ENCODE results near the gene KRTAP9-9.
"Not testable (repeated sequence)": the region's sequence is repeated elsewhere in the genome, so short reads cannot be mapped to it uniquely, and the experiment has no call there.

The KRTAP9-9 gene

DNA sequence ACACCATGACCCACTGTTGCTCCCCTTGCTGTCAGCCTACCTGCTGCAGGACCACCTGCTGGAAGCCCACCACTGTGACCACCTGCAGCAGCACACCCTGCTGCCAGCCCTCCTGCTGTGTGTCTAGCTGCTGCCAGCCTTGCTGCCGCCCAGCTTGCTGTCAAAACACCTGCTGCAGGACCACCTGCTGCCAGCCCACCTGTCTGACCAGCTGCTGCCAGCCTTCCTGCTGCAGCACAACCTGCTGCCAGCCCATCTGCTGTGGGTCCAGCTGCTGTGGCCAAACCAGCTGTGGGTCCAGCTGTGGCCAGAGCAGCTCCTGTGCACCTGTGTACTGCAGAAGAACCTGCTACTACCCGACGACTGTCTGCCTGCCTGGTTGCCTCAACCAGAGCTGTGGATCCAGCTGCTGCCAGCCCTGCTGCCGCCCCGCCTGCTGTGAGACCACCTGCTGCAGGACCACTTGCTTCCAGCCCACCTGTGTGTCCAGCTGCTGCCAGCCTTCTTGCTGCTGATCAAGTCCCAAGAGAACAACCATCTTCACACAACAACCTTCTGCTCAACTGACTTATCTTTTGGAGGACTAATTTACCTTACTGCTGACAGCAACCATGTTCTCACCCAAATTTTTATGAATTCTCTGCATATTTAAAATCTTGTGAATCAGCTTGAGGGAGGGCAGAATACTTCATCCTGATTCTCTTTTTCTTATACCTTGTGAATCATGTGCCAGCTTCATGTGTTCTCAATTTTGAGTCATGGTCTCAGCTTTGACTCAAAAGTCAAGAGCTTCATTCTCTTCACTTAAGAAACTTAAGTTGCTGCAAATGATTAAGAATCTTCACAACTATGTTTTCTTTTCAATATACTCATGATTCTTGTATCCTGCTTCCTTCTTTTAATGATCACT, at the start of gene KRTAP9-9:
TSS of gene KRTAP9-9 (plus strand) at position 4 of the 910 bp plus-strand sequence.
- DNase-seq (ENCODE audit: low read depth in 2 of 2), result not testable (repeated sequence)

- no peak for DNase-seq (ENCODE audit: low read depth in 2 of 2)
These were observed 43.2 kb upstream of the KRTAP9-9 start for GRCh38 chr17:41211845-41212466.

GRCh38 chr17:41212524-41213169, 42.5 kb upstream of the KRTAP9-9 start:
- no peak for DNase-seq (ENCODE audit: low read depth in 2 of 2)

GRCh38 chr17:41215681-41216080, 39.5 kb upstream of the KRTAP9-9 start:
- DNase-seq (ENCODE audit: low read depth in 2 of 2), result no peak

- no peak for DNase-seq (ENCODE audit: low read depth in 2 of 2)
These were observed 31.4 kb upstream of the KRTAP9-9 start for GRCh38 chr17:41223821-41224220.

DNA sequence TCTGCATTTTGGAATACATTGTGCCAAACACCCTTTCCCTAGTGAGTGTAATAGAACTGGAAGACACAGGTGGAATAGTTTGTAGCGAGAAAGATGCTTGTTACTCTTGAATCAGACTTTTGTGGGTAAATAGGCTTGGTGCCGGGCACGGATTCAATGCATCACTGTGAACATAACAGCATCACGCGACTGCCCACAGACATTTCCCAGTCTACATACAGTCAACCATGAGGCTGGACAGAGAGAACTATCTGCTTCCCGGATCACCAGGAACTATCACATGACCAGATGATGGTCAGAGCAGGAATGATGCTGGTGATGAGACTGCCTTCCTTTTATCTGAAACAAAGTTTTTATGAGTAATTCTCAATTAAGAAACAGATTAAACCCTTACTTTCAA, 29.1 kb upstream of the KRTAP9-9 start:
- DNase-seq (ENCODE audit: low read depth in 2 of 2), result no peak

DNA sequence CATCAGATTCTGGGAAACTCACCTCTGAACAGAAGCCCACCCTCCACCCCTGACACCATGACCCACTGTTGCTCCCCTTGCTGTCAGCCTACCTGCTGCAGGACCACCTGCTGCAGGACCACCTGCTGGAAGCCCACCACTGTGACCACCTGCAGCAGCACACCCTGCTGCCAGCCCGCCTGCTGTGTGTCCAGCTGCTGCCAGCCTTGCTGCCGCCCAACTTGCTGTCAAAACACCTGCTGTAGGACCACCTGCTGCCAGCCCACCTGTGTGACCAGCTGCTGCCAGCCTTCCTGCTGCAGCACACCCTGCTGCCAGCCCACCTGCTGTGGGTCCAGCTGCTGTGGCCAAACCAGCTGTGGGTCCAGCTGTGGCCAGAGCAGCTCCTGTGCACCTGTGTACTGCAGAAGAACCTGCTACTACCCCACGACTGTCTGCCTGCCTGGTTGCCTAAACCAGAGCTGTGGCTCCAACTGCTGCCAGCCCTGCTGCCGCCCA, 28.5 kb upstream of the KRTAP9-9 start, which contains the start of gene KRTAP9-2:
TSS of gene KRTAP9-2 (plus strand) at position 51 of the 498 bp plus-strand sequence. CDS start at position 58, 7 bp downstream.
- not testable (repeated sequence) for DNase-seq (ENCODE audit: low read depth in 2 of 2)

DNA sequence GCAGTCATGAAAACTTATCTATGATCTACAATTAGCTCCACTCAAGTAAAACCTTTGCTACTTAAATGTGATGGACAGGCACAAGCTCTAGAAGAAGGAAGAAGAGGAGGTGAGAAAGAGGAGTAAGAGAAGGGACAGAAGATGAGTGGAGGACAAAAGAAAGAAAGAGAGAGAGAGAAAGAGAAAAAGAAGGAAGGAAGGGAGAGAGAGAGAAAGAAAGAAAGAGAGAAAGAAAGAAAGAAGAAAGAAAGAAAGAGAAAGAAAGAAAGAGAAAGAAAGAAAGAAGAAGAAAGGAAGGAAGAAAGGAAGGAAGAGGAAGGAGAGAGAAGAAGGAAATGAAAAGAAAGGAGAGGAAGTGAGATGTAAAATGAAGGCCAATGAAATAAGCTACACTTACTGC, 25.1 kb upstream of the KRTAP9-9 start:
- DNase-seq (ENCODE audit: low read depth in 2 of 2), result no peak

DNA sequence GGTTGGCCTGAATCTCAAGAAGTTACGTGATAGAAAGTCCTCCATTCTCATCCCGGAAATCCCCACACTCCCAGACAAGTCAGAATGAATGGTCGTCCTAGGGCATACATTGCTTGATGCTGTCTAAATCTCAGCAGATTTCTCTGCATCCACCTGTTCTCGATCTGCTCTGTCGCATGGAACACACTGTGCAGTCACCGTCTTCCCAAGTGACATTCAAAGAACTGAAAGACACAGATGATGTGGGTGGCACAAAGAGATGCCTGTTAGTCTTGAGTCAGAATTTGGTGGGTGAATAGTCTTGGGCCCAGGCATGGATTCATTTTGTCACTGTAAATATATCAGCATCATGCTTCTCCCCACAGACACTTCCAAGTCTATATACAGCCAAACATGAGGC, 23.5 kb upstream of the KRTAP9-9 start:
- DNase-seq (ENCODE audit: low read depth in 2 of 2), result no peak

- DNase-seq (ENCODE audit: low read depth in 2 of 2), result not testable (repeated sequence)
These were observed 22.6 kb upstream of the KRTAP9-9 start, which contains the start of gene KRTAP9-3 for GRCh38 chr17:41232399-41233105. TSS of gene KRTAP9-3 (plus strand) at chr17:41232449. CDS start at chr17:41232502, 53 bp downstream.

DNA sequence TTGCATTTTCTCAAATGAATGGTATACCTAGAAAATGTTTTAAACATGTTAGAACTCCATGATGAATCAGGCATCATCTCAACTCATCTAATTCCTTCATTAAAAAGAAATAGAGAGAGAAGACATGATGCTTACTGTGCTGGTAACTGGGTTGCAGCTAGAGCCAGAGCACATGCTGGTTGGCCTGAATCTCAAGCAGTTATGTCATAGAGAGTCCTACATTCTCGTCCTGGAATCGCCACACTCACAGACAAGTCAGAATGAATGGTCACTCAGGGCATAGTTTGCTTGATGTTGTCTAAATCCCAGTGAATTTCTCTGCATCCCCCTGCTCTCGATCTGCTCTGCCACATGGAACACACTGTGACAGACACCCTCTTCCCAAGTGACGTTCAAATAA, 18.1 kb upstream of the KRTAP9-9 start:
- DNase-seq (ENCODE audit: low read depth in 2 of 2), result not testable (repeated sequence)

DNA sequence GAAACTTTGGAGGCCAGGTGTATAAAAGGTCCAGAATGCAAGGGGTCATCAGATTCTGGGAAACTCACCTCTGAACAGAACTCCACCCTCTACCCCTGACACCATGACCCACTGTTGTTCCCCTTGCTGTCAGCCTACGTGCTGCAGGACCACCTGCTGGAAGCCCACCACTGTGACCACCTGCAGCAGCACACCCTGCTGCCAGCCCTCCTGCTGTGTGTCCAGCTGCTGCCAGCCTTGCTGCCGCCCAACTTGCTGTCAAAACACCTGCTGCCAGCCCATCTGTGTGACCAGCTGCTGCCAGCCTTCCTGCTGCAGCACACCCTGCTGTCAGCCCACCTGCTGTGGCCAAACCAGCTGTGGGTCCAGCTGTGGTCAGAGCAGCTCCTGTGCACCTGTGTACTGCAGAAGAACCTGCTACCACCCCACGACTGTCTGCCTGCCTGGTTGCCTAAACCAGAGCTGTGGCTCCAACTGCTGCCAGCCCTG, 17.2 kb upstream of the KRTAP9-9 start, which contains the start of gene KRTAP9-8:
TSS of gene KRTAP9-8 (plus strand) at position 51 of the 489 bp plus-strand sequence. CDS start at position 104, 53 bp downstream.
- DNase-seq (ENCODE audit: low read depth in 2 of 2), result not testable (repeated sequence)

GRCh38 chr17:41246995-41247787, 8.0 kb upstream of the KRTAP9-9 start:
- not testable (repeated sequence) for DNase-seq (ENCODE audit: low read depth in 2 of 2)

DNA sequence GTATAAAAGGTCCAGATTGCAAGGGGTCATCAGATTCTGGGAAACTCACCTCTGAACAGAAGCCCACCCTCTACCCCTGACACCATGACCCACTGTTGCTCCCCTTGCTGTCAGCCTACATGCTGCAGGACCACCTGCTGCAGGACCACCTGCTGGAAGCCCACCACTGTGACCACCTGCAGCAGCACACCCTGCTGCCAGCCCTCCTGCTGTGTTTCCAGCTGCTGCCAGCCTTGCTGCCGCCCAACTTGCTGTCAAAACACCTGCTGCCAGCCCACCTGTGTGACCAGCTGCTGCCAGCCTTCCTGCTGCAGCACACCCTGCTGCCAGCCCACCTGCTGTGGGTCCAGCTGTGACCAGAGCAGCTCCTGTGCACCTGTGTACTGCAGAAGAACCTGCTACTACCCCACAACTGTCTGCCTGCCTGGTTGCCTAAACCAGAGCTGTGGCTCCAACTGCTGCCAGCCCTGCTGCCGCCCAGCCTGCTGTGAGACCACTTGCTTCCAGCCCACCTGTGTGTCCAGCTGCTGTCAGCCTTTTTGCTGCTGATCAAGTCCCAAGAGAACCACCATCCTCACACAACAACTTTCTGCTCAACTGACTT, 5.4 kb upstream of the KRTAP9-9 start, which contains the start of gene KRTAP9-4:
TSS of gene KRTAP9-4 (plus strand) at position 51 of the 604 bp plus-strand sequence. CDS start at position 85, 34 bp downstream.
- DNase-seq (ENCODE audit: low read depth in 2 of 2), result not testable (repeated sequence)

DNA sequence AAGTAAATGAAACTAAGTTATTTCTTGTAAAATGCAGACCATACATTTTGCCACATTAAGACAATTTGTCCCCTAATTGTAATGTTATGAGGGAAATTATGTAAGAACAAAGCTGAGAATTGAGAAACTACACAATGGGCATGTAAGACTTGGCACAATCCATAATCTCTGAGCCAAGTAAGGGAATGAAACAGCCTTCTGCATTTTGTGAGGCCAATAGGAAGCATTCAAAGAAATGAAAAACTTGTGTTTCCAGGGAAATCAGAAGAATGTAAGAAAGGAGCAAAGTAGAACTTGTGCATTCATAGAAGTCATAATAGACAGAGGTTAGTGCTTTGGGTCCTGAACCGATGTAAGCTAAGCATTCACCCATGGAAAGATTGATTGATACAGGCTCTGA, 3.9 kb upstream of the KRTAP9-9 start:
- DNase-seq (ENCODE audit: low read depth in 2 of 2), result no peak

DNA sequence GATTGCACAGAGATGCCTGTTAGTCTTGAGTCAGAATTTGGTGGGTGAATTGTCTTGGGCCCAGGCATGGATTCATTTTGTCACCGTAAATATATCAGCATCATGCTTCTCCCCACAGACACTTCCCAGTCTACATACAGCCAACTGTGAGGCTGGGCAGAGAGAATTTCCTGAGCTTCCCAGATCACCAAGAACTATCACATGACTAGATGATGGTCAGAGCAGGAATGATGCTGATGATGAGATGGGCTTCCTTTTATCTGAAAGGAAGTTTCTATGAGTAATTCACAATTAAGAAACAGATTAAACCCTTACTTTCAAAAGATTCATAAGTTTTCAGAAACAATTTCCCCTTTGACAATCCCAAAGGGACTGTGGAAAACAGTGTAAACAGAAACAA, 323 bp upstream of the KRTAP9-9 start:
- no peak for DNase-seq (ENCODE audit: low read depth in 2 of 2)

- DNase-seq (ENCODE audit: low read depth in 2 of 2), result no peak
These were observed 1.1 kb downstream of the KRTAP9-9 start for GRCh38 chr17:41256291-41256685.

DNA sequence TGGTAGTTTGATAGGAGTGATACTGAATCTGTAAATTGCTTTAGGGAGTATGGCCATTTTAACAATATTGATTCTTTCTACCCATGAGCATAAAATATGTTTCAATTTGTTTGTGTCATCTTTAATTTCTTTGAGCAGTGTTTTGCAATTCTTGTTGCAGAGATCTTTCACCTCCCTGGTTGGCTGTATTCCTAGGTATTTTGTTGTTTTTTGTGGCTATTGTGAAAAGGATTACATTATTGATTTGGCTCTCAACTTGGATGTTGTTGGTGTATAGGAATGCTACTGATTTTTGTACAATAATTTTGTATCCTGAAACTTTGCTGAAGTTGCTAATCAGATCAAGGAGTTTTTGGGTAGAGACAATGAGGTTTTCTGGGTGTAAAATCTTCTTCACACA, 3.2 kb downstream of the KRTAP9-9 start:
- DNase-seq (ENCODE audit: low read depth in 2 of 2), result no peak

DNA sequence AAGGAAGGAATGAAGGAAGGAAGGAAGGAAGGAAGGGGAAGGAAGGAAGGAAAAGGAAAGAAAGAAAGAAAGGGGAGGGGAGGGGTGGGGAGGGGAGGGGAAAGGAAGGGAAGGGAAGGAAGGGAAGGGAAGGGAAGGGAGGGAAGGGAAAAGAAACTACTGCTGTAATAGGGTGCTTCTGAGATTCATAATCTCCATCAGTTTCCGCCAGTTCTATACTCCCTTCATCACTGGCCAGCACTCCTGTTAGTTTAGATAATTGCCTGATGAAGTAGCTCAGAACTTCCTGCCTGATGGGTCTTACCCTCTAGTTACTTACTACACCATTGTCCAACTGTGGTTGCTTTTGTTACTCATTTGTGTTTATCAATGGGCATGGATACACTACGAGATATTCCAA, 8.0 kb downstream of the KRTAP9-9 start:
- DNase-seq (ENCODE audit: low read depth in 2 of 2), result no peak

- no peak for DNase-seq (ENCODE audit: low read depth in 2 of 2)
These were observed 9.4 kb downstream of the KRTAP9-9 start for GRCh38 chr17:41264599-41264998.
